ENCODE results near the gene DMRT2.

DNA sequence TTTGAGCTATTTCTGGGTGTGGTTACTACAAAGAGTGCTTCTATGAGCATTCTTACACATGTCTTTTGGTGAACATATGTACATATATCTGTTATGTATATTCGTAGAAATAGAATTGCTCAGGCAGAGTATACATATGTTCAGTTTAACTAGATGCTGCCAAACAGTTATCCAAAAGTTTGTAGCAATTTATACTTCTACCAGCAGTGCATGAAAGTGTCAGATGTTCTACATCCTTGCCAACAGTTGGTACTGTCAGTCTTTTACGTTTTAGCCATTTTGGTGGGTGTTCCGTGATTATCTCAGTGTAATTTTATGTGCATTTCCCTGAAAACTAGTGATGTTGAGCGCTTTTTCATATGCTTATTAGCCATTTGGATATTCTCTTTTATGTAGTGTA lies 35.9 kb upstream of the DMRT2 start:
- TF ChIP-seq, protein P1, sequence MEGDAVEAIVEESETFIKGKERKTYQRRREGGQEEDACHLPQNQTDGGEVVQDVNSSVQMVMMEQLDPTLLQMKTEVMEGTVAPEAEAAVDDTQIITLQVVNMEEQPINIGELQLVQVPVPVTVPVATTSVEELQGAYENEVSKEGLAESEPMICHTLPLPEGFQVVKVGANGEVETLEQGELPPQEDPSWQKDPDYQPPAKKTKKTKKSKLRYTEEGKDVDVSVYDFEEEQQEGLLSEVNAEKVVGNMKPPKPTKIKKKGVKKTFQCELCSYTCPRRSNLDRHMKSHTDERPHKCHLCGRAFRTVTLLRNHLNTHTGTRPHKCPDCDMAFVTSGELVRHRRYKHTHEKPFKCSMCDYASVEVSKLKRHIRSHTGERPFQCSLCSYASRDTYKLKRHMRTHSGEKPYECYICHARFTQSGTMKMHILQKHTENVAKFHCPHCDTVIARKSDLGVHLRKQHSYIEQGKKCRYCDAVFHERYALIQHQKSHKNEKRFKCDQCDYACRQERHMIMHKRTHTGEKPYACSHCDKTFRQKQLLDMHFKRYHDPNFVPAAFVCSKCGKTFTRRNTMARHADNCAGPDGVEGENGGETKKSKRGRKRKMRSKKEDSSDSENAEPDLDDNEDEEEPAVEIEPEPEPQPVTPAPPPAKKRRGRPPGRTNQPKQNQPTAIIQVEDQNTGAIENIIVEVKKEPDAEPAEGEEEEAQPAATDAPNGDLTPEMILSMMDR (IDR thresholded peaks at IDR 0.05), result no peak
- no peak for TF ChIP-seq POLR2A (IDR thresholded peaks at IDR 0.05)

Data from heart left ventricle (tissue), 13 donors.